Spleen (tissue), 11 donors: Measurements from ENCODE around the gene ZBP1. TPM values are rescaled to one million over a fixed set of nuclear protein-coding genes. Genes with fewer than 3 reads are reported as not detected.
A peak's percentile ranks its signal among the peaks of the same experiment; 100 is the strongest.

Experiments
- DNase-seq: peaks from one replicate; pipeline ENCODE4 v3.0.0-alpha.2; 2020
- H3K27ac ChIP-seq, 8 donors: fragments of 200-600 bp; sonication (generic) in 7 of 8; 1 replicate in 4 of 8; 2 replicates in 4 of 8; pipeline versions ENCODE4 v1.5.0 to v1.8.0; 2016 to 2021; ENCODE audit warnings: inconsistent platforms in 4 of 8, mild to moderate bottlenecking in 4 of 8, moderate library complexity in 1 of 8
- H3K27me3 ChIP-seq, 7 donors: fragments of 200-600 bp; sonication (generic) in 6 of 7; replicated peaks in 1 of 7; 1 replicate in 4 of 7; 2 replicates in 3 of 7; pipeline versions ENCODE4 v1.5.0 to v1.8.0; 2016 to 2021; ENCODE audit warnings: inconsistent platforms in 3 of 7, mild to moderate bottlenecking in 1 of 7
- H3K36me3 ChIP-seq, 6 donors: fragments of 200-600 bp; sonication (generic) in 5 of 6; 1 replicate in 4 of 6; 2 replicates in 2 of 6; pipeline versions ENCODE4 v1.5.0 to v1.8.0; 2016 to 2021; ENCODE audit warnings: inconsistent platforms in 2 of 6
- H3K4me1 ChIP-seq, 6 donors: fragments of 200-600 bp; sonication (generic) in 5 of 6; 1 replicate in 3 of 6; 2 replicates in 3 of 6; pipeline versions ENCODE4 v1.5.0 to v1.8.0; 2016 to 2021; ENCODE audit warnings: inconsistent platforms in 3 of 6
- H3K4me3 ChIP-seq, 8 donors: fragments of 200-600 bp; sonication (generic) in 7 of 8; 1 replicate in 4 of 8; 2 replicates in 4 of 8; pipeline versions ENCODE4 v1.5.0 to v1.8.0; 2016 to 2021; ENCODE audit warnings: inconsistent platforms in 4 of 8, mild to moderate bottlenecking in 4 of 8, moderate library complexity in 2 of 8
- H3K9me3 ChIP-seq, 8 donors: fragments of 200-600 bp; sonication (generic) in 7 of 8; 1 replicate in 4 of 8; 2 replicates in 4 of 8; pipeline versions ENCODE4 v1.5.0 to v1.8.0; 2016 to 2021; ENCODE audit warnings: inconsistent platforms in 4 of 8
- CTCF ChIP-seq, 11 experiments: fragments of 200-600 bp in 7 of 11; fragments of 450-650 bp in 4 of 11; sonication (generic) in 4 of 11; IDR thresholded peaks in 8 of 11; conservative IDR thresholded peaks in 3 of 11; 1 replicate in 7 of 11; 2 replicates in 4 of 11; pipeline versions ENCODE4 v1.4.0 to v1.8.0; 2016 to 2021; ENCODE audit warnings: antibody characterized with exemption in 11 of 11, inconsistent platforms in 4 of 11, mild to moderate bottlenecking in 1 of 11
- POLR2A ChIP-seq, 3 donors: fragments of 450-650 bp; IDR thresholded peaks; one replicate each; pipeline ENCODE4 v1.5.1; 2017; ENCODE audit warnings: antibody characterized with exemption in 3 of 3, mild to moderate bottlenecking in 1 of 3
- POLR2AphosphoS5 ChIP-seq, 3 donors: sonication (generic); formaldehyde crosslinking; IDR thresholded peaks; one replicate each; pipeline ENCODE4 v1.5.1; 2017; ENCODE audit warnings: antibody characterized with exemption in 3 of 3
- WGBS, 5 donors: extraction: QIAGEN DNeasy Blood & Tissue Kit in 3 of 5; methylation state at CpG; one replicate each; pipeline versions ENCODE4 v1.1.5 to v1.1.7; 2013 to 2018; 5-methylcytosine and 5-hydroxymethylcytosine counted together
- intact Hi-C: fragments of 100-400 bp; cut with DNase I; formaldehyde crosslinking; loops from one replicate; pipeline ENCODE4 v1.15.0; 2023; ENCODE audit warnings: low total_unique reads
- polyA plus RNA-seq, 3 donors: library from polyadenylated mRNA; stranded (reverse); fragments of 200-250 nt; gene quantifications; one replicate each; pipeline ENCODE4 v1.2.1, GENCODE V29; 2013
- total RNA-seq, 7 donors: library from RNA; depleted of rRNA in 3 of 7; stranded (reverse); fragments of >200 nt in 3 of 7; fragmentation: NEBNext Ultra II Directional in 4 of 7; extraction: Animal tissue kit (Norgen Biotek cat#: 25700) in 4 of 7; gene quantifications; one replicate each; pipeline versions ENCODE4 v1.1.0 to v1.2.1, GENCODE V29; 2016 to 2021
- donor health status: healthy with polysubstance abuse.
- donor health status: DM: no; HTN: no; CAD: no; lungs with moderate emphysema.
- donor health status: DM: no; HTN: no; CAD: no.
- donor health status: Bipolar disorder and iron deficiency.
- donor health status: healthy.
- donor health status: DM: no; HTN: no; CAD: no.
- donor health status: DM: yes; HTN: yes; CAD: no.

Gene ZBP1
- total and polyA plus RNA-seq, 10 donors: 8.6 to 28.4 (median 16.6) TPM

GRCh38 chr20:57618764-57619050 is 1.5 kb downstream of the ZBP1 start:
- WGBS, 5 donors: 35 to 56% (median 53%) methylated on average over 6 of the region's 6 CpGs
- peaks cover 18 to 79% (median 55%) of the 10 kb centered on the region in 6 donors for H3K4me1 ChIP-seq
- H3K27me3 ChIP-seq: no peaks in the 10 kb centered on the region
- peak overlapping the region; percentile 80 to 96 (median 89) for H3K27ac ChIP-seq
- intact Hi-C loops: loop anchor here (5.0 kb wide), 1 partner anchor 231 kb away; no protein-coding TSS in a partner anchor
- peak overlapping the region in 7 of 8 donors; percentile 0 to 72 (median 43) for H3K4me3 ChIP-seq
- no peak for DNase-seq
- H3K9me3 ChIP-seq: peaks cover 0 to 2% (median 0%) of the 10 kb centered on the region in 8 donors
- TF ChIP-seq POLR2A (IDR thresholded peaks at IDR 0.05) (no peak), CTCF (IDR thresholded peaks at IDR 0.05 in 8 of 11, conservative IDR thresholded peaks at IDR 0.05 in 3 of 11) (no peak), POLR2AphosphoS5 (IDR thresholded peaks at IDR 0.05) (no peak)
- peaks cover 0 to 32% (median 10%) of the 10 kb centered on the region in 6 donors for H3K36me3 ChIP-seq

- DNase-seq: peak; percentile 83
- Histone ChIP-seq H3K36me3 (peaks cover 0 to 36% (median 12%) of the 10 kb centered on the region in 6 donors), H3K27ac (peak overlapping the region; percentile 80 to 96 (median 89)), H3K27me3 (no peaks in the 10 kb centered on the region), H3K4me3 (peak overlapping the region in 6 of 8 donors; percentile 0 to 72 (median 44)), H3K9me3 (no peaks in the 10 kb centered on the region), H3K4me1 (peaks cover 18 to 79% (median 55%) of the 10 kb centered on the region in 6 donors)
- 60 to 69% (median 64%) methylated on average over 13 to 14 of the region's 14 CpGs for WGBS, 5 donors
- TF ChIP-seq POLR2AphosphoS5 (IDR thresholded peaks at IDR 0.05): peak in 2 of 3 donors; percentile 29 to 52
- TF ChIP-seq CTCF (IDR thresholded peaks at IDR 0.05 in 8 of 11, conservative IDR thresholded peaks at IDR 0.05 in 3 of 11): no peak
- no peak for TF ChIP-seq POLR2A (IDR thresholded peaks at IDR 0.05)
- intact Hi-C loops: loop anchor here (5.0 kb wide), 1 partner anchor 231 kb away; no protein-coding TSS in a partner anchor
Observed at GRCh38 chr20:57618091-57618763, 2.0 kb downstream of the ZBP1 start.

- TF ChIP-seq POLR2AphosphoS5 (IDR thresholded peaks at IDR 0.05): no peak
- TF ChIP-seq POLR2A (IDR thresholded peaks at IDR 0.05): no peak
- no peak for TF ChIP-seq CTCF (IDR thresholded peaks at IDR 0.05 in 8 of 11, conservative IDR thresholded peaks at IDR 0.05 in 3 of 11)
- Histone ChIP-seq H3K36me3 (peaks cover 0 to 46% (median 18%) of the 10 kb centered on the region in 6 donors), H3K27ac (peak overlapping the region in 5 of 8 donors; percentile 89 to 96 (median 91)), H3K4me3 (no peak overlapping the region), H3K4me1 (peaks cover 18 to 73% (median 52%) of the 10 kb centered on the region in 6 donors), H3K9me3 (no peaks in the 10 kb centered on the region), H3K27me3 (no peaks in the 10 kb centered on the region)
- 87 to 94% (median 91%) methylated on average over 6 of the region's 6 CpGs for WGBS, 5 donors
- intact Hi-C loops: loop anchor here (5.0 kb wide), 1 partner anchor 230 kb away; no protein-coding TSS in a partner anchor
- DNase-seq: peak; percentile 77
Observed at GRCh38 chr20:57617079-57617795, 3.0 kb downstream of the ZBP1 start.
